Measurements from ENCODE around the gene FAM81A.

FAM81A gene

GRCh38 chr15:59565299-59565698 lies 127.3 kb downstream of the FAM81A start:
- CTCF ChIA-PET, result interaction anchor here (0.8 kb wide), 1 partner anchor 9 kb away, joined by 3 read pairs; no protein-coding TSS in a partner anchor

GRCh38 chr15:59567324-59567723 lies 129.3 kb downstream of the FAM81A start:
- no peak for DNase-seq (ENCODE audit: low read depth, low spot score)

More at GRCh38 chr15:59565299-59565698, 127.3 kb downstream of the FAM81A start:
- DNase-seq (ENCODE audit: low read depth, low spot score), result no peak
- H3K4me3 ChIP-seq (ENCODE audit: low read depth, low read length), result no peak overlapping the region
- no peak for TF ChIP-seq CTCF (IDR thresholded peaks at IDR 0.05; ENCODE audit: insufficient read depth, low read length, missing control alignments)
- POLR2A ChIA-PET, result interaction anchor here (0.6 kb wide), 1 partner anchor 12 kb away, joined by 4 read pairs; no protein-coding TSS in a partner anchor

GRCh38 chr15:59569477-59569876 lies 131.5 kb downstream of the FAM81A start:
- no peak overlapping the region for H3K4me3 ChIP-seq (ENCODE audit: low read depth, low read length)

More at GRCh38 chr15:59567324-59567723, 129.3 kb downstream of the FAM81A start:
- ChIA-PET POLR2A (no interaction called here), CTCF (no interaction called here)
- no peak for TF ChIP-seq CTCF (IDR thresholded peaks at IDR 0.05; ENCODE audit: insufficient read depth, low read length, missing control alignments)
- no peak overlapping the region for H3K4me3 ChIP-seq (ENCODE audit: low read depth, low read length)

GRCh38 chr15:59570315-59570714 lies 132.3 kb downstream of the FAM81A start:
- ChIA-PET POLR2A (no interaction called here), CTCF (no interaction called here)
- TF ChIP-seq CTCF (IDR thresholded peaks at IDR 0.05; ENCODE audit: insufficient read depth, low read length, missing control alignments), result no peak
- DNase-seq (ENCODE audit: low read depth, low spot score), result no peak
- H3K4me3 ChIP-seq (ENCODE audit: low read depth, low read length), result no peak overlapping the region

More at GRCh38 chr15:59569477-59569876, 131.5 kb downstream of the FAM81A start:
- DNase-seq (ENCODE audit: low read depth, low spot score), result no peak
- ChIA-PET POLR2A (no interaction called here), CTCF (no interaction called here)
- TF ChIP-seq CTCF (IDR thresholded peaks at IDR 0.05; ENCODE audit: insufficient read depth, low read length, missing control alignments), result no peak

- ChIA-PET CTCF (no interaction called here), POLR2A (no interaction called here)
- DNase-seq (ENCODE audit: low read depth, low spot score), result no peak
Measured at GRCh38 chr15:59571606-59572005, 133.6 kb downstream of the FAM81A start.

More at GRCh38 chr15:59571606-59572005, 133.6 kb downstream of the FAM81A start:
- no peak overlapping the region for H3K4me3 ChIP-seq (ENCODE audit: low read depth, low read length)
- TF ChIP-seq CTCF (IDR thresholded peaks at IDR 0.05; ENCODE audit: insufficient read depth, low read length, missing control alignments), result no peak

Measured in AG04449 (cell line).